GM10266 (cell line): ENCODE measurements around the gene KCNMB2.

Experiments used
- DNase-seq: peaks from one replicate; pipeline ENCODE4 v3.0.0; 2012; ENCODE audit errors: extremely low spot score
- TF ChIP-seq, protein P1 (sequence below): IDR thresholded peaks from 2 replicates; pipeline ENCODE4 v1.5.1; 2012; ENCODE audit warnings: mild to moderate bottlenecking, low read depth; ENCODE audit not compliant: control insufficient read depth, insufficient read depth; ENCODE audit errors: missing control alignments

The KCNMB2 gene

DNA sequence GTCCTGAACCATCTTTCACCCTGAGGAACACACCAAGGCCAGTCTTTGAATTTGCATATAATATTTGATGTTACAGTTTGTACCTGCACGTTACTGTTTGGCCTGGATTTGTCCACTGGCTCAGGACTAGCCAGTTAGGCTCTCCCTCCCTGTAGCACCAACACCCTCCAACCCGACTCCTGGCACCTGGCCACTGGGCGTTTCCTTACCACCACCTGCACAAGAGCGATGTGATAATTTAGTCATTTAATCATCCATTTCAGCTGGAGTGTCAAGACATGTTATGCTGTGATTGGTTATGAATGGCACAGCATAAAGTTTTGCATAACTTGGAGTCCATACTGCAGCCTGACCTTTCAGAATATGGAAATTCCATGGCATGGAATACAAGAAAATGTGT lies 242.4 kb downstream of the KCNMB2 start:
- TF ChIP-seq, protein P1, sequence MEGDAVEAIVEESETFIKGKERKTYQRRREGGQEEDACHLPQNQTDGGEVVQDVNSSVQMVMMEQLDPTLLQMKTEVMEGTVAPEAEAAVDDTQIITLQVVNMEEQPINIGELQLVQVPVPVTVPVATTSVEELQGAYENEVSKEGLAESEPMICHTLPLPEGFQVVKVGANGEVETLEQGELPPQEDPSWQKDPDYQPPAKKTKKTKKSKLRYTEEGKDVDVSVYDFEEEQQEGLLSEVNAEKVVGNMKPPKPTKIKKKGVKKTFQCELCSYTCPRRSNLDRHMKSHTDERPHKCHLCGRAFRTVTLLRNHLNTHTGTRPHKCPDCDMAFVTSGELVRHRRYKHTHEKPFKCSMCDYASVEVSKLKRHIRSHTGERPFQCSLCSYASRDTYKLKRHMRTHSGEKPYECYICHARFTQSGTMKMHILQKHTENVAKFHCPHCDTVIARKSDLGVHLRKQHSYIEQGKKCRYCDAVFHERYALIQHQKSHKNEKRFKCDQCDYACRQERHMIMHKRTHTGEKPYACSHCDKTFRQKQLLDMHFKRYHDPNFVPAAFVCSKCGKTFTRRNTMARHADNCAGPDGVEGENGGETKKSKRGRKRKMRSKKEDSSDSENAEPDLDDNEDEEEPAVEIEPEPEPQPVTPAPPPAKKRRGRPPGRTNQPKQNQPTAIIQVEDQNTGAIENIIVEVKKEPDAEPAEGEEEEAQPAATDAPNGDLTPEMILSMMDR: no peak
- DNase-seq: no peak

- no peak for DNase-seq
Measured at GRCh38 chr3:178785961-178786360, 249.7 kb downstream of the KCNMB2 start.

DNA sequence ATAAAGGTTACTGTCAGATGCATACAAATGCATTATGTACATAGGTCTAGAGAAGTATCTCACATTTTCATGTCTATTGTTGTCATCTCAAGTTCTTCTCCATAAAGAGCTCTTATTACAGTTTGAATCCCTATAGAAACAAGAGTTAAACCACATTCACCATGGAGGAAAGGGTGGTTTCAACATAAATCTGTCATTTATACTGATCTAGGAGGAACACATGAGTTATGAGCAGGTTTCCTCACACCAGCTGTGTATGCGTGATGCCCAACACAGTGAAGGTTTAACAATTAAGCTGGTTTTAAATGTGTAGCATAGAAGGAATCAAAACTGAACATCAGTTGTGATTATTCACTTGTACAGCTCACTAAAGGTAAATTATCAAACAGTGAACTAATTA lies 251.7 kb downstream of the KCNMB2 start:
- TF ChIP-seq, protein P1: no peak
- DNase-seq: no peak

More at GRCh38 chr3:178785961-178786360, 249.7 kb downstream of the KCNMB2 start:
- TF ChIP-seq, protein P1: no peak

DNA sequence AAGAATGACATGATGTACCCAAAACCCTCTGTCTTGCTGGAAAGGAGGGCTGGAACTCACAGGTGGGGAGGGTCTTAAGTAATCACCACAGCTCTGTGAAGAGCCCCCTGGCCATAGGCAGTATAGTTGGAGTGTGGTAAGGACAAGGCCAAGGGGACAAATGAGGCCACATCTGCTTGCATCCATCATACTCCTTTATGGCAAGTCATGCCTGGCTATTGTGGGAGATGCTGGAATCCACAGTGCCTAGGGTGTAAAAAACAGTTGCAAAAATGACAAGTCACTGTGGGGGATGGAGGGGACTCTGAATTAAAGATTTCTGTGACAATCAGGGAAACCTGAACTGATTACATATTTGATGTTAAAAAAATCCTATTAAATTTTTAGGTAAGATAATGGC lies 258.5 kb downstream of the KCNMB2 start:
- DNase-seq: no peak
- TF ChIP-seq, protein P1: no peak

DNA sequence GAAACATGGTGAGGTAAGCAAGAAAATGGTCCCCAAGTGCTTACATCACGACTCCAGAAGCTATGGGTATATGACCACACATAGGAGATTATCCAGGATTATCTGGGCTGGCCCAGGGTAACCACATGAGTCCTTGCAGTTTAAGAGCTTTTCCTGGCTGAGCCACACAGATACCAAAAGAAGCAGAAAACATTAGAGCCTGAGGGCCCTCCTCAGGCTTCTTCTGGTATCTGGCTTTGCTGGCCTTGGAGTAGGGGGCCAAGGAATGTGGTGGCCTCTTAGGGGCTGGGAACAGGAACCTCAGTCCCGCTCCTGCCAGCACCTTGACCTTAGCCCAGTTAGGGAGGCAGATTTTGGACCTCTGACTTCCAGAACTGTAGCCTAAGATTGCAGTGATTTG lies 259.1 kb downstream of the KCNMB2 start:
- TF ChIP-seq, protein P1: no peak
- DNase-seq: no peak

- TF ChIP-seq, protein P1: no peak
- DNase-seq: no peak
Measured at GRCh38 chr3:178802259-178802658, 266.0 kb downstream of the KCNMB2 start.

DNA sequence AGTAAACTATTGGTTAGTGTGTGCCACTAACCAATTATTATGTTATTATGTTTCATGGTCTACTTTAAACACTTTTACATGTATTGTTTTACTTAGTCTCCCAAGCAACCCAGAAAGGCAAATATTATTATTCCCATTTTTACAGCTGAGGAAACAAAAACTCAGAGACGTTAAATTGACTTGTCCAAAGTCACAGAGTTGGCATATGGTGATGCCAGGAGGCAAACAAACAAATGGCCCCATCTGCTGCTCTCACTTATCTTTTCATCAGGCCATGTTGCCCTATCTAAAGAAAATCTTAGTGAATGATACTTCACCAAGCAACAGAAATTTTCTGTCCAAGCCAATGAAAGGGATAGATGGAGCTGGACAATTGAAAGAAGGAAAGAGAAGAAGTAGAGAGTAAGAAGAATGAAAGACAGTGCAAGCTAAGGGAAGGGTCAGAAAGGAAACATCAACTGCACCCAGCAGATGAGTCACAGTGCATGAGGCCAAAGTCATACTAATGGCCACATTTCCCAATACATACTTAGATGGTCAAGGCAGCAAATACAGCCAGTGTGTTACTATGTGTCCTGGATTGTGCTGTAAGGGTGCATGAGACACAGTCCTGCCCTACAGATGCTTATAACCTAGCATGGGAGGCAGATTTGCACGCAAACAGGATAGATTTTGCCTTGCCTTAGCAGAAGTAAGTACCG lies 266.9 kb downstream of the KCNMB2 start:
- TF ChIP-seq, protein P1: no peak
- DNase-seq: no peak
